Lung (tissue), 12 donors: ENCODE measurements around the gene TMPRSS12. TPM values are rescaled to one million over a fixed set of nuclear protein-coding genes. Genes with fewer than 3 reads are reported as not detected.
"Not testable (repeated sequence)": the region's sequence is repeated elsewhere in the genome, so short reads cannot be mapped to it uniquely, and the experiment has no call there.

Experiments used
- ATAC-seq: fragments of 200-7000 bp; cut with Tn5 transposase; one replicate; pipeline ENCODE4 v1.9.1; 2020; ENCODE audit warnings: moderate number of reproducible peaks; ENCODE audit not compliant: insufficient read depth, low FRiP score
- DNase-seq, 3 donors: peaks; one replicate each; pipeline ENCODE4 v3.0.0-alpha.2; 2013 to 2017
- H3K27ac ChIP-seq, 2 donors: one replicate each; pipeline ENCODE4 v1.5.1; 2013; ENCODE audit warnings: mild to moderate bottlenecking in 2 of 2, moderate library complexity in 2 of 2, control low read depth in 1 of 2, inconsistent platforms in 1 of 2, low read depth in 1 of 2, low read length in 1 of 2
- H3K27me3 ChIP-seq, 3 donors: one replicate each; pipeline ENCODE4 v1.5.1; 2013; ENCODE audit warnings: low read length in 2 of 3; ENCODE audit not compliant: control insufficient read depth in 3 of 3, insufficient read depth in 3 of 3
- H3K36me3 ChIP-seq, 4 donors: one replicate each; pipeline ENCODE4 v1.5.1; 2013; ENCODE audit warnings: low read length in 4 of 4, mild to moderate bottlenecking in 1 of 4, moderate library complexity in 1 of 4; ENCODE audit not compliant: control insufficient read depth in 4 of 4, insufficient read depth in 4 of 4
- H3K4me1 ChIP-seq, 5 donors: one replicate each; pipeline ENCODE4 v1.5.1; 2013; ENCODE audit warnings: low read length in 5 of 5, mild to moderate bottlenecking in 2 of 5, moderate library complexity in 1 of 5; ENCODE audit not compliant: control insufficient read depth in 5 of 5, insufficient read depth in 5 of 5
- H3K4me3 ChIP-seq: one replicate; pipeline ENCODE4 v1.5.1; 2013; ENCODE audit warnings: mild to moderate bottlenecking, control low read depth, moderate library complexity
- H3K9ac ChIP-seq, 2 donors: one replicate each; pipeline ENCODE4 v1.5.1; 2013; ENCODE audit warnings: low read length in 2 of 2, control low read depth in 1 of 2; ENCODE audit not compliant: insufficient read depth in 1 of 2
- H3K9me3 ChIP-seq, 4 donors: one replicate each; pipeline ENCODE4 v1.5.1; 2013; ENCODE audit warnings: low read length in 3 of 4, mild to moderate bottlenecking in 1 of 4, moderate library complexity in 1 of 4; ENCODE audit not compliant: control insufficient read depth in 4 of 4, insufficient read depth in 3 of 4
- CTCF ChIP-seq: IDR thresholded peaks from 2 replicates; pipeline ENCODE4 v1.5.1; 2012; ENCODE audit warnings: mild to moderate bottlenecking; ENCODE audit errors: control extremely low read depth, extremely low read depth
- WGBS, 2 donors: extraction: QIAGEN DNeasy Blood & Tissue Kit; methylation state at CpG; one replicate each; pipeline ENCODE4 v1.1.7; 2013; 5-methylcytosine and 5-hydroxymethylcytosine counted together
- polyA plus RNA-seq, 2 donors: library from polyadenylated mRNA; stranded (reverse); fragments of 200-250 nt; gene quantifications; one replicate each; pipeline ENCODE4 v1.2.1, GENCODE V29; 2013
- total RNA-seq, 2 donors: library from RNA; depleted of rRNA in 1 of 2; stranded (reverse); fragments of >200 nt in 1 of 2; gene quantifications; one replicate each; pipeline ENCODE4 v1.2.1, GENCODE V29; 2014 to 2021
- donor health status: control.
- donor health status: control.
- donor health status: Bipolar disorder and iron deficiency.
- donor health status: healthy.
- donor health status: DM: yes; HTN: yes; CAD: no.

The TMPRSS12 gene
- total and polyA plus RNA-seq, 4 donors, result not detected

DNA sequence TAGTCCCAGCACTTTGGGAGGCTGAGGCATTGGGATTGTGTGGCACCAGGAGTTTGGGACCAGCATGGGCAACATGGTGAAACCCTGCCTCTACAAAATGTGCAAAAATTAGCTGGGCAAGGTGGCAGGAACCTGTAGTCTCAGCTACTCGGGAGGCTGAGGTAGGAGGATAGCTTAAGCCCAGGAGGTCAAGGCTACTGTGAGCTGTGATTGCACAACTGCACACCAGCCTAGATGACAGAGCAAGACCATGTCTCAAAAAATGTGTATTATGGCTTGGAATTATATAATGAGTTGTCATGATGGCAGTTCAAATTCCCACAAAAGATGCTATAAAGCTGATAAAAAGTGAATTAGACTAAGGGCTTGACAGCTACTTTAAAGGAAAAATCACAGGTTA, 20.6 kb upstream of the TMPRSS12 start:
- no peak overlapping the region for H3K27ac ChIP-seq
- DNase-seq (no peak), ATAC-seq (no peak)
- TF ChIP-seq CTCF, result no peak
- H3K36me3 ChIP-seq, result peaks cover 0 to 13% (median 10%) of the 10 kb centered on the region in 4 donors
- H3K4me3 ChIP-seq, result no peak overlapping the region
- no peaks in the 10 kb centered on the region for H3K27me3 ChIP-seq
- H3K9me3 ChIP-seq, result no peaks in the 10 kb centered on the region
- H3K4me1 ChIP-seq, result peaks cover 0 to 8% (median 2%) of the 10 kb centered on the region in 5 donors
- WGBS, 2 donors, result 95 to 100% methylated on average over 1 of the region's 1 CpG
- no peak overlapping the region for H3K9ac ChIP-seq

GRCh38 chr12:50823724-50824123, 19.0 kb upstream of the TMPRSS12 start:
- not testable (repeated sequence) for DNase-seq, H3K4me3 ChIP-seq, H3K36me3 ChIP-seq, H3K27me3 ChIP-seq, H3K9me3 ChIP-seq, H3K9ac ChIP-seq, H3K4me1 ChIP-seq, ATAC-seq, H3K27ac ChIP-seq
- 90 to 95% methylated on average over 11 of the region's 11 CpGs for WGBS, 2 donors

- Histone ChIP-seq H3K4me3 (no peak overlapping the region), H3K9ac (peak overlapping the region in 1 of 2 donors; percentile 51), H3K36me3 (peaks cover 0 to 2% (median 0%) of the 10 kb centered on the region in 4 donors), H3K27me3 (no peaks in the 10 kb centered on the region), H3K9me3 (no peaks in the 10 kb centered on the region), H3K27ac (no peak overlapping the region), H3K4me1 (peaks cover 0 to 8% (median 2%) of the 10 kb centered on the region in 5 donors)
- ATAC-seq, result no peak
- TF ChIP-seq CTCF, result no peak
- 45 to 57% methylated on average over 4 of the region's 4 CpGs for WGBS, 2 donors
- no peak for DNase-seq
These were observed 17.8 kb upstream of the TMPRSS12 start for GRCh38 chr12:50824914-50825313.

DNA sequence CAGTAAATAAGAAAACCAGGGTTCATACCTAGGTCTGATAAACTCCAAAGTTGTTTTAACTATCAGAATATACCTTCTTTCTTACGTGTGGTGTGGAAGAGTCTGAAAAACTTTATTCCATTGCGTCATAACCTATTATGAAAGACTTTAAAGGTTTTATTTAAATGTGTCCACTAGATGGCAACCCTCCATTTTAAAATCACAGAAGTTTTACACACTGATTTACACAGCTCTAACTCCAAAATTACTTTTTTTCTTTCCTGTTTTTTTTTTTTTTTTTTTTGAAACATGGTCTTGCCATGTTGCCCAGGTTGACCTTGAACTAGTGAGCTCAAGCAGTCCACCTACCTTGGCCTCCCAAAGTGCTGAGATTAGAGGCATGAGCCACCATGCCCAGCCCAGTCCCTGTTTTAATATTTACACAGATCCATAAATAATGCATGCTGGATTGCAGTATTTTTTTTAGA, 17.3 kb upstream of the TMPRSS12 start:
- no peaks in the 10 kb centered on the region for H3K27me3 ChIP-seq
- H3K4me1 ChIP-seq, result peaks cover 0 to 8% (median 2%) of the 10 kb centered on the region in 5 donors
- 0% methylated on average over 2 of the region's 2 CpGs for WGBS, 2 donors
- H3K27ac ChIP-seq, result no peak overlapping the region
- DNase-seq (peak in 2 of 3 donors; percentile 89 to 94), ATAC-seq (no peak)
- H3K36me3 ChIP-seq, result peaks cover 0 to 2% (median 0%) of the 10 kb centered on the region in 4 donors
- H3K9ac ChIP-seq, result peak overlapping the region in 1 of 2 donors; percentile 51
- TF ChIP-seq CTCF, result peak; percentile 27
- no peaks in the 10 kb centered on the region for H3K9me3 ChIP-seq
- H3K4me3 ChIP-seq, result no peak overlapping the region
